H54 (cell line): ENCODE results near the gene ALPK3.

Experiments used
- DNase-seq: peaks from one replicate; pipeline ENCODE4 v3.0.0; 2011; ENCODE audit warnings: low spot score, mixed read lengths; ENCODE audit not compliant: insufficient read length
- FAIRE-seq: peaks from 3 replicates; lab custom pipeline; 2011; peaks lifted over from hg19 to GRCh38; lab: Jason Lieb, UNC
- POLR2A ChIP-seq: IDR thresholded peaks from 2 replicates; pipeline ENCODE4 v1.6.1; 2011; ENCODE audit warnings: low read depth, mild to moderate bottlenecking, low read length

ALPK3 gene

DNA sequence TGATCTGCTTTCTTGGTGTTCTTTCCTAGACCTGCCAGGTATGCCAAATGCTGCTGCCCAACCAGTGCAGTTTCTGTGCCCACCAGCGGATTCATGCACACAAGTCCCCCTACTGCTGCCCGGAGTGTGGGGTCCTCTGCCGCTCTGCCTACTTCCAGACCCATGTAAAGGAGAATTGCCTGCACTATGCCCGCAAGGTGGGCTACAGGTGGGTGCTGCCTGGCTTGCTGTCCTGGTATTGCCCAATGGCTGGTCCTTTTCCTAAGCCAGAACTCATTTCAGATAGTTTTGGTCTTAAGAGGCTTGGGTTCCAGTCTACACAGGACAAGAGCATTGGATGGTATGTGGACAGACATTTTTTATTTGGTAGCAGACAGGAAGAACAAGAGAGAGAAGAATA is 26.5 kb upstream of the ALPK3 start:
- TF ChIP-seq POLR2A = no peak
- FAIRE-seq (no peak), DNase-seq (no peak)

DNA sequence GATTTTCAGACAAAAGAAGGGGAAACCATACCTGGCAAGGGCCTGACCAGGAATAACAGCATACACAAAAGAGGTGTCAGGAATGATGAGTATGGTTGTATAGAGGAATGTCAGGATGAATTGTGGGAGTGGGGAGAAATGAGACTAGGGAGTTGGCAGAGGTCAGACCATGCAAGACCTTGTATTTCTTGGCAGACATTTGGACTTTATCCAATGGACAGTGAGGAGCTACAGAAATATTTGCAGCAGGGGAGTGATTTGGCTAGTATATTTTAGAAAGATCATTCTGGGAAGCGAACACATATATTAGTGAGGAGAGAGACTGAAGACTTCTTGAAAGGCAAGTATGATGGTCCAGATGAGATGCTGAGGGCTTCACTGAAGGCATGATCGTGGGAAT is 25.4 kb upstream of the ALPK3 start:
- DNase-seq (no peak), FAIRE-seq (no peak)
- no peak for TF ChIP-seq POLR2A

DNA sequence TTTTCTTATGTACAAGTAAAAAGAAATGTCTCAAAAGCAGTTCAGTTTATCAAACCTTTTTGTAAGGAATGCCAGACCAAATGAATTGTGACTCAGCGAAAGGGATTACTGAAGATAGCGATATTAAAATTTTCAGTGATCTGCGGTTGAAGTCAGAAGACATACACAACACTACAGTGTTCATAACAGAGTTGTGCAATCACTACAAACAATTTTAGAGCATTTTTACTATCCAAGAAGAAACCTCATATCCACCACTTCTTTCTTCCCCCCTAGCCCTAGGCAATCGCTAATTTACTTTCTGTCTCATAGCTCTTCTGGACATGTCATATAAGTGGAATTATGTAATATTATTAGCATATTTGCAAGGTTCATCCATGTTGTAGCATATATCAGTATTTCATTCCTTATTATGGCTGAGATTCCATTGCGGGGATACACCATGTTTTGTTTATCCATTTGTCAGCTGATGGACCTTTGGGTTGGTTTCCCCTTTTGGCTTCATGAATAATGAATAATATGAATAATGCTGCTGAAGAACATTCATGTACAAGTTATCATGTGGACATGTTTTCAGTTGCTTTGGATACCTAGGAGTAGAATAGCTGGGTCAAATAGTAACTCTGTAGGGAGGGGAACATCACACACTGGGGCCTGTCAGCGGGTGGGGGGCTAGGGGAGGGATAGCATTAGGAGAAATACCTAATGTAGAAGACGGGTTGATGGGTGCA is 23.6 kb upstream of the ALPK3 start:
- no peak for TF ChIP-seq POLR2A

DNA sequence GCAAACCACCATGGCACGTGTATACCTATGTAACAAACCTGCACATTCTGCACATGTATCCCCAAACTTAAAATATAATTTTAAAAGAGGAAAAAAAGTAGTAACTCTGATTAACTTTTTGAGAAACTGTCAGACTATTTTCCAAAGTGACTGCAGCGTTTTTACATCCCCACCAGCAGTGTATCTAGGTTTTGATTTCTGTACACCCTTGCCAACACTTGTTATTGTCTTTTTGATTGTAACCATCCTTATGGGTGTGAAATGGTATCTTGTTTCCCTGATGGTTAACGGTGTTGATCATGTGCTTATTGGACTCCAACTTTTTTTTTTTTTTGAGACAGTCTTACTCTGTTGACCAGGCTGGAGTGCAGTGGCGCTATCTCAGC is 23.0 kb upstream of the ALPK3 start:
- DNase-seq = no peak
- no peak for FAIRE-seq
- TF ChIP-seq POLR2A = no peak

More for the DNA sequence above, 23.6 kb upstream of the ALPK3 start:
- FAIRE-seq (no peak), DNase-seq (no peak)

DNA sequence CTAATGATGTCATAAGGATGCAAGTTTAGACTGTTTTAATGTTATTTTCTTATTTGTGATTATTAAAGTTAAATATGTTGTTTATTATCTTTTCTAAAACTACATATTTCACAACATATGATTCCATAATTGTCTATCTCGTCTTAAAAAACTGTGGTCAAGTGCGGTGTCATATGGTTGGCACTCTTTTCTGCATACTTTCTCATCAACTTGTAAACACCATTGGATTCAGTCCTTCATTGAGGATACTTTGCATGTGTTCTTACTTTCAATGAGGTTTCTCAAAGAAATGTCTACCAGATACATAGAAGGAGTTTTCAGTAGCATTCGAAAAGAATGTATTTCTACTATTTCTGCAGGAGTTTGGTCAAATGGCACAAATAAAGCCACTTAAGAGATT is 22.0 kb upstream of the ALPK3 start:
- DNase-seq (no peak), FAIRE-seq (no peak)
- no peak for TF ChIP-seq POLR2A

DNA sequence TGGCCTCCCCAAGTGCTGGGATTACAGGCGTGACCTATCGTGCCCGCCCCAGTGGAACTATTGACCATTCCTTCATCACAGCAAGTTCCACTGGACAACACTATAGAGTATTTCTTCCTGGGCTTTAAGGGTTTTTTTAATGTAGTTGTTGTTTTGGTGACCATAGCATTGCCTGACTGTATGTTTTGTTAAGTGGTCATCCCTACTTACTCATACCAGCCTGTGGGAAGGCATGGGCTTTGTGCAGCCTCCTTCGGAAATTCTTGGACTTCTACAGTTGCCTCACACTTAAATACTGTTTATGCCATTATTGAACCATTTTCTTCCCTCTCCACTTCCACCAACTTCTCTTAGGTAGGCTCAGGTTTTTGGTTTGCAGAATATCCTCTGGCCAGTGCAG is 19.9 kb upstream of the ALPK3 start:
- no peak for TF ChIP-seq POLR2A
- FAIRE-seq (no peak), DNase-seq (peak; percentile 23)

DNA sequence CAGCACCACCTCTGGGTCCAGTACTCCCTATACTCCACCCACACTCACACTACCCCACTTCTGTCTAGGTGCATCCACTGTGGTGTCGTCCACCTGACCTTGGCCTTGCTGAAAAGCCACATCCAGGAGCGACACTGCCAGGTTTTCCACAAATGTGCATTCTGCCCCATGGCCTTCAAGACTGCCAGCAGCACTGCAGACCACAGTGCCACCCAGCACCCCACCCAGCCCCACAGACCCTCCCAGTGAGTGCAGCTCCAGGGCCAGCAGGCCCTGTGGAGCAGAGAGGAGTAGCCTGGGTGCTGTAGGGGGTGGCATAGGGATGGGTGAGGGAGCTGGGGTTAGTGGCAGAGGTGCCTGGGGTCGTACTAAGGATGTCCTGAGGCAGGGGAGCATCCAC is 19.4 kb upstream of the ALPK3 start:
- no peak for TF ChIP-seq POLR2A
- FAIRE-seq (no peak), DNase-seq (no peak)

DNA sequence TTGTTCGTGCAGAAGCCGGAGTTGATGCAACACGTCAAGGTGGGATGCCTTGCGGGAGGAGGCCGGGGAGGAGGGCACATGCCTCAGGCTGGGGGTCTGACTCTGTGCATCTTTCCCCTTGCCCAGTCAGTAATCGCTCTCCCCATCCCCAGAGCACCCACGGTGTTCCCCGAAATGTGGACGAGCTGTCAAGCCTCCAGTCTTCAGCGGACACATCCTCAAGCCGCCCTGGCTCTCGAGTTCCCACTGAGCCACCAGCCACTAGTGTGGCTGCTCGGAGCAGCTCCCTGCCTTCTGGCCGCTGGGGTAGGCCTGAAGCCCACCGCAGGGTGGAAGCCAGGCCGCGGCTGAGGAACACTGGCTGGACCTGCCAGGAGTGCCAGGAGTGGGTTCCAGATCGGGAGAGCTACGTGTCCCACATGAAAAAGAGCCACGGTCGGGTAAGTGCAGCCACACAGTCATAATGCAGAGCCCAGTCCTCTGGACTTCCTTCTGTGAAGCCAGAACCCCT is 18.7 kb upstream of the ALPK3 start:
- no peak for FAIRE-seq

DNA sequence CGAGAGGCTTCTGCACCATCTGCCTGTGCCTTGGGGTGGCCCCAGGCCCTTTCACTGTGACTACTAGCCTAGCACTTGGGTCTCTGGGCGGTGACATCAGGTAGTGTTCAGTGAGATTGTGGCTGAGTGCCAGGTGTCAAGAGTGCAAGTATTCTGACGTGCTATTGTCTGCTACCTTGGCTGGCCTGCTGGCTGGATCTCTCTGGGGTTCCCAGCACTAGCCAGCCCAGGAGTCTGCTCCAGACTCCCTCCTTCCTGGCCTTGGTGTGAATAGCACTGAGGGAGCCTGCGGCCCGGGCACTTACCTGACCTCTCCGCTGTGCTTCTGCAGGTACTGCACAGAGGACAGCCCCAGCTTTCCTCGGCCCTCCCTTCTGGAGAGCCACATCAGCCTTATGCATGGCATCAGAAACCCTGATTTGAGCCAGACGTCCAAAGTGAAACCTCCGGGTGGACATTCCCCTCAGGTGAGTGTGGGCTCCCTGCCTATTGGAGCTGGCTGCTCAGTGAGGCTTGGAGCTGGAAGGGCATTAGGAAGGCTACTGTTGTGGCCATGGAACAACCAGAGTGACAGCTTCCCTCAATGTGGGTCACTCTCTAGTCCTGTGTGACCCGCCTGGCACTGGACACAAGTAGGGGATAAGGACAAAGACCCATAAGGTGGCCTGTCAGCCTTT is 17.5 kb upstream of the ALPK3 start:
- TF ChIP-seq POLR2A = no peak
- no peak for DNase-seq
- no peak for FAIRE-seq

More for the DNA sequence above, 18.7 kb upstream of the ALPK3 start:
- no peak for TF ChIP-seq POLR2A
- no peak for DNase-seq

DNA sequence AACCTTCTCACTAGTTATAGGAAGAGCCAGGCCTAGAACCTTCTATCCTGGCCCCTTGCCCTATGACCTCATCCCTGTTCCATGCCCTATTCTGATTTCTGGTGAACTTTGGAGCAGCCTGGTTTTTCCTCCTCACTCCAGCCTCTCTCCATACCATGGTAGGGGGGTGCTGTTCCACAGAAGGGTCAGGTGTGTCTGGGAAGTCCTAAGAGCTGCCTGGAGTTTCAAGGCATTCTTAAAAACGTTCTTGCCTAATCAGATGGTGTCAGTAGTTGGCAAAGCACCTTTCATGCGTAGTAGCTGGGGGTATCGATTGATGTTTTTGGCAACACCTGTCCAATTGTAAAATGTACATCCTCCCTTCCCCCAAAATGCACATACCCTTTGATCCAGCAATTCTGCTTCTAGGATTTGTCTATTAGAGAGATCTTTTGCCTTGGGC is 16.8 kb upstream of the ALPK3 start:
- no peak for DNase-seq
- no peak for TF ChIP-seq POLR2A
- FAIRE-seq = no peak

DNA sequence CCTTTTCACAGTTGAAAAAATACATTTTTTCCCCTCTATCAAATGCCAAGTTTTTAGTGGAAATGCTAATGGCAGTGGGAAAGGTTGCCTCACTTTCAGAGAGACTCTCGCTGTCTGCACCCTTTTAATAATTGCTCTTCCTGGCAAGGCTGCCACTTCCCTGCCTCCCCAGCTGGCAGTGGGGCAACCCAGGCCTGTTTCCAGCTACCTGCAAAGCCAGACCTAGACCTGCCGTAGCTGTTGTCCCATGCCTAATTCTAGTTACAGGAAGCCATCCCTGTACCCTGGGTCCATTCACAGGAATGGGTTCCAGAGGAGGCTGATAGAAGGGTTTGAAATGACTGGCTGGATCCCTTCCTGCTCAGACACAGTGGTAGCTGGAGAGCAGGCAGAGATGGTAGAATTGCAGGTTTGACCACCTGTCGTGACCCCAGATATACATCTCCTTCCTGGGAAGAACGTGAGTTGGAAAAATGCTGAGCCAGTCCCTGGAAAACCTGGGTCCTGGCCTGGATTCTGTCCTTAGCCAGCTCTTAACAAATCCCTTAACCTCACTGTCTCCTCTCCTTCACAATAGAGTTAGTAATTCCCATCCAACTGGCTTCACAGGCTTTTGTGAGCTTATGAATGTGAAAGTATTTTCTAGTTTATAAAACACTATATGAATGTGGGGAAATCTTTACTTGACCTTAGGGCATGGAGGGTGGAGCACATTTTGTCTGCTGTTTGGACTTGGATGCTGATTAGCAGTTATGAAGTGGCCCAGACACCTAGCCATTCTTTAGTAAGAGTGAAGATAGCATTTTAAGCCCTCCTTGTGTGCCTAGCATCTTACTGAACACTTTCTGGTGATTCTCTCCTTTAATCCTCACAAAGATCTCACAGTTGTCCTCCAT is 12.9 kb upstream of the ALPK3 start:
- no peak for FAIRE-seq
- no peak for DNase-seq
- no peak for TF ChIP-seq POLR2A

DNA sequence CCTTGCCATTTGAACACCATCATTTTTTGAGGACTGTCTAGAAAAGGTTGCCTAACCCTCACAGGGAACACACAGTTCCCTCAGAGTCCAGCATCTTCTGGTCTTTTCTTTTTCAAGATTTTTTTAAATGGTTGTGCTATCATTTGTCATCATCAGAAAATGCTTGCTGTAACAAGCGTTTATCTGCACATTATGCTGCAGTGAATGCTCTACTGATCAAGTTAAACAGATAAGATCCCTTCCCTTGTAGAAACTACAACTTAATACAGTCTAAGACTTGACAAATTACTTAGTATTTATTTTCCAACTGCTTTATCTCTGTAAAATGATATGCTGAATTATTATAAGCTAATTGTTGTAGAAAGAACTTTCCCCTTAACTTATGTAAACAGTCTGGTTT is 11.9 kb upstream of the ALPK3 start:
- FAIRE-seq (no peak), DNase-seq (no peak)
- no peak for TF ChIP-seq POLR2A

DNA sequence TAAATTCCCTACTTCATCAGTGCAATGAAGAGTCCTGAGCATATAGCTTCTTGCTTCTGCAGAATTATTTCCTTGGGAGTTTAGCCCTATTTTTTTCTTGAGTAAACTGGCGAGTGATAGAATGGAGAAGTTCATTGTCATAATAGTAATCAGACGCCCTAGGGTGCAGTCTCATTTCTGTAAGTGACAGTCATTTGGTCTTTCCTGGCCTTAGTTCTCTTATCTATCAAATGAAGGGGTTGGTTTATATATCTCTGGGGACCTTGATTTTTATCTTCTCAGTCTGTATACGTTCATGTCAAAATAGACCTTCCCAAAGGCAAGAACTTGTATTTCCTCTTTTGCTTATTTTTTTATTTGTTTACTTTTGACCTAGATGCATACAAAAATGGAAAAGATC is 9.9 kb upstream of the ALPK3 start:
- FAIRE-seq (no peak), DNase-seq (no peak)
- no peak for TF ChIP-seq POLR2A
